ENCODE data around the gene TUBGCP3.

Gene TUBGCP3

DNA sequence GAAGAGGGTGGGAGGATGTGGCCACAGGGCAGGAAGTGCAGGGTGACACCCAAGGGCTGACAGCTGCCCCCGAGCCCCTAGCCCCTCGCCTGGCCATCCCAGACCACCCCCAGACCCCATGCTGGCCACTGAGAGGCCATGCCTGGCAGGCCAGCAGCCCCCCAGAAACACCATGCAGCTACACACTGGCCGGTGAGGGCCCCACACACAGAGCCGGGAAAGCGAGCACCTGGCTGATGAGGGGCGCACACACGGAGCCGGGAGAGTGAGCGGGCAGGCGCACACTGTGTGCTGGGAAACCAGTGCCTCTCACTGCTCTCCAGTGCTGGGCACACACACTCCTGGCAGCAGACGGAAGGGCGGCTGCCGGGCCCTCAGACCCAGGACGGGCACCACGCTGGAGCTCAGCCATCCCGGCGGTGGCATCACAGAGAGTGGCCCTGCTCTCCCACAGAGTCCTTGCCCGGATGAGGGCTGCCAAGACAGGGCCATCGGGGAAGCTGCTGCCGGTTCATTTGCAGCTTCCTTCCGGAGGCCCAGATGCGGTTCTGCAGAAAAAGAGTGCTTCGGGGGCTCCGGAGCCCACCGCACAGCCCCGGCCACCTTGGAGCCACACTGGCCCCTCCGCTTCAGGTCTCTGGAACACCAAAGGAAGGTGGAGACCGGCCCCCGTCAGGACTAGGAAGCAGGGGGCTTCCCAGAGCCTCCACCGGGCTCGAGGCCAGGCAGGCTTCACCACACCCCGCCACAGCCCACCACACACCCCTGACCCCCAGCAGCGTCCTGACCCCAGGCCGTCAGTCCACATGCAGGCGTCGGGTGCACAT lies 135.4 kb downstream of the TUBGCP3 start:
- no peak for DNase-seq (ENCODE audit: low read depth)

DNA sequence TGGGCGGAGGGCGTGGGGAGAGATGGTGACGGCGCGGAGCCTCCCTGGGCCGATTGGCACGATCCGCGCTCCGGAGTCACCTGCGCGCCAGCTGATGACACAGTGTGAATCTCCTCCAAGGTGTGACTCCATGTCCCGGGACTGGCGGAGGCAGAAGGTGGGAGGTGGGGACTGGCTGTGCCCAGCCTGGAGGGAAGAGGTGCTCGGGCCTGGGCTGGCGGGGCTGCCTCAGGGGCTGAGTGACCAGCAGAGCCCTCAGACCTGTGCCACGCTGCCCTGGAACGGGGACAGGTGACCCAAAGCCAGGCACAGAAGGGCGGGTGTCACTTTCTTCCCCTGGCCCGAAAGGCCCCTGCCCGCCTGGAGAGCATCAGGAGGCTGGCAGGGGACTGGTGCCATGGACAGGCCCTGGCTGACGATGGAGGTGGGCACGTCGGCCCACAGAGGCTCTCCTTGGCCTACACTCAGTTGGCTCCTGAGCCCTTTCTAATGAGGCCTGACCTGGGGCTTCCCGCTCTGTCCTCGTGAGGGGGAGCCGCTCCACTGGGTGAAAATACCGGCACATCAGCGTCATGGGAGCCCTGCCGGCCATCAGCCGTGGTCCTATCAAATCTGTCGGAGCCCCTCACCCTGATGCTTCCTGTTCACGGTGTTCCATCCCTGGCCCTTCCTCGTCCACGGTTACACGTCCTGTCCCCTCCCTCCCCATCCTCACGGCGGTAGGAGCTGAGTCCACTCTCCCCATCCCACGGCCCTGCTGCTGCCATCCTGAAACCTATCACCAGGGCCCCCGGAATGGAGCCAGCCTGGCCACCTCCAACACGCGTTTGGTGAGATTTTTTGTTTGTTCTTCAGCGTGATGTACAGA lies 136.2 kb downstream of the TUBGCP3 start:
- no peak for DNase-seq (ENCODE audit: low read depth)

DNA sequence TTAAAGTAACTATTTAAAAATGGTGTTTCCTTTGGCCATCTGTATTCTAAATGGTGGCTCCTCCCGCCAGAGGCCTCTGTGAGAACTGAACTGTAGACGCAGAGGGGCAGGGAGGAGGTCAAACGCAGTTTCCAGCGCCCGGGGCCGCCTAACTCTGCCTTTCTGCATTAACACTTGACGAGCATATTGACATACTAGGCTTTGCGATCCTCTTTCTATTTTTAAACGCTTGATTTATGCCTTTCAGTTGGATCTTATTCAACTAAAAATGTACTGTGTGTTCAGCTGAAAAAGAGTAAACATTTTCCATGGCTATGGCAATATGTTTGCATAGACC lies 137.1 kb downstream of the TUBGCP3 start:
- DNase-seq (ENCODE audit: low read depth) = no peak

DNA sequence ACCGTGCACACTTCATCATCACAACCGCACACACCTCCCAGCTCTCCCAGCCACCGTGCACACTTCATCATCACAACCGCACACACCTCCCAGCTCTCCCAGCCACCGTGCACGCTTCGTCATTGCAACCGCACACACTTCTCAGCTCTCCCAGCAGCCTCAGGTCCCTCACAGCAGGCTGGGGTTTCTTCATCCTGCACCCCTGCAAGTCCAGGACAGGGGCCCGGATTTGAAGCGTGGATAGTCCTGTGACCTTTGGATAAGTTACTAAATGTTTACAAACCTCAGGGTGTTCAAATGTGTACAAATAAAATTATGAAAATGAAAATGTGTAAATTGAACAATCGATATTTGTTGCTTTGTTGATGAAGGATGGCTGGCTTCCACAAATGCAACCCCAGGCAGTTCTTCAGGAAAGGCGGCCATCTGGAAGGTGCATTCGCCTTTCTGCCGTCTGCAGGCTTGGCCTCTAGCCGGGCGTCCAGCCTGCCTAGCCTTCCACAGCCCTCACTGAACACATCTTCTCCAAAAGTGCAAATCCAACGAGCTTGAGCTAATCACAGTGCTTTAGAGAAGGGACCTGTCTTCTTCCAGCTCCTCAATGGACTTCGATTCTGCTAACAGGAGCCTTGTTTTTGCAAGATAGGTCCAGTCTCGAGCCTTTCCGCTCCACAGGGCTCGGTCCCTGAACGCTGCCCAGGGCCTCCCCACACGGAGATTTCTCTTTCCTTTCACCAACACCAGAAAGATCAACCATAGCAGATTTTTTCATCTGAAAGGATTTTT lies 137.6 kb downstream of the TUBGCP3 start:
- no peak for DNase-seq (ENCODE audit: low read depth)

DNA sequence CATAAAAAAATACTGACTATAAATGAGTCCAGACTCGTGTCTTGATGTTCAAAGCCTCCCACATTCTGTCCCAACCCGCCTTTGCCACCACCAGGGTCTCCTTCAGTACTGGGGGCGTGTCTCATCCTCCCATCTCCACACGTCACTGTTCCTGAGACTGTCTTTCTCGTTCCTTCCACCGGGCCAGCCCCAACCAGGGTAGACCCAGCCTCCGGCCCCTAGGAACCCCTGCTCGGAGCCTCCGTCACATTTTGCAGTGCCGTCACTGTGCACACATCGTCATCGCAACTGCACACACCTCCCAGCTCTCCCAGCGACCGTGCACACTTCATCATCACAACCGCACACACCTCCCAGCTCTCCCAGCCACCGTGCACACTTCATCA lies 138.4 kb downstream of the TUBGCP3 start:
- DNase-seq (ENCODE audit: low read depth) = no peak

DNA sequence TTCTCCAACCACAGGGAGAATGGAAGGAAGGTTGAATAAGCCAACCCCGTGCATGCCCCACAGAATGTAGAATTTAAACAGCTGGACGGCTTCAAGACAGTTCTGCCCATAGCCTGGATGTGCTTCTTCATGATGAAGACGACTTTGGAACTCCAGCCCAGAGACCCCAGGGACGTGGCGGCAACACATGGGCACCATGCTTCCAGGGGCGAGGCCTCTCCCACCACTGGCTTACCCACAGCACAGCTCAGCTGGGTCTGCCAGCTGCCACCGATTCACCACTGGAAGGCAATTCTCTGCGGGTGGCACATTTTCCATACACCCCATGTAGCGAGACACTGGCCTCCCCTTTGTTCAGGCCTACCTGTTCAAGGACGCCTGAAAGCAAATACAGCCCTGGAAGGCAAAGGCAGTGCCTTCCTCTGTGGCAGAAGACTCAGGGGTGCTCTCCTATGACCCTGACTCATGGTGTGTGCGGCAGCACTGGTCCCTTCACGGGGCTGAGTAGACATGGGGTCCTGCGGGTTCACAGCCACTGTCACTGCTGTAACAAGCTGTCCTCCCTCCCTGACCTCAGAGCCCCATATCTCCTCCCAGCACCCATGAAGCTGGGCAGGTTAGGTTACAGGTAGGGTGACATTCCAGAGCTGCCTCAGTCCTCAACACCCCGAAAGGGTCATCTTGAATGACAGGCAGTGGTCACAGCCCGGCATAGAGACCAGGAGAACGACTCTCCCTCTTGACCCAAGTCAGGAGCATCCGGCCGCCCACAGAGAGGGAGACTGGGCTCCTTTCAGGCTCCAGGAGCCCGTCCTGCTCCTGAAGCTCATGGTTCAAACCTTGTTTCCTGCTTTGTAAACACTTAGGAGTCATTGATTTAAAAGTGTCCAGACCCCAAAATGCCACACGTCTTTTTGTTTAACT lies 139.1 kb downstream of the TUBGCP3 start:
- no peak for DNase-seq (ENCODE audit: low read depth)

DNA sequence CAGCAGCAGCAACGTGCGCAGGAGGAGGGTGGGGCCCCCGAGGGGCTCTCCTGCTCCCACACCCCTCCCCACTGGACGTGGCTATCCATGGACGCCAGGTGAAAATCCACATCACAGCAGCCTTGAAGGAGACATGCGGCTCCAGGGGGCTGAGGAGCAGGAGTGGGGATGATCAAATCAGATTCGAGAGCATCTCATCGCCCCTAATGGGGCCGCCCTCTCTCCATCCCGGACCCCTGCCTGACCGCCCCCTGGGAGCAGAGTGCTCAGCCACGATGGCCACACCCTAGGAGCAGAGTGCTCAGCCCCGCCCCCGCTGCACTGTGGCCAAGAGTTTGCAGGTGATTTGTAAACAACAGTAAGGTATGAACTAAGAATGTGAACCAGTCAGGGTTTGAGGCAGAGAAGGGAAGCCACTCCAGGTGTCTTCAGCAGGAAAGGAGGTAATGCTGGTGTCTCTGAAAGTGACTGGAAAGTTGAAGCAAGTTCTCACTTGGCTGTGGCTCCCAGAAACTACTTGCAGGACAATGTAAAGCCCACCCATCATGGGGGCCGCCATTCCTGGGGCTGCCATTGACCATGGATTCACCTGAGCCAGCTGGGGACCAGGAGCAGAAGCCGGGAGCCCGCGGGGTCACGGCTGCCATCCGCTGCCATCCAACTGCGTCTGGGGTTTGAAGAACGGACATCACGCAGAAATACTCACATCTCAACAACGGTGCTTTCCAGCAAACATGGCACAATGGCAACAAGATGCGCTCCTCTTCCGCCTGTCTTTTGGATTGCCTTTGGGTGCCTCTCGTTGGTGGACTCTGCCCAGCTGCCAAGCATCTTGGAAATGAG lies 140.0 kb downstream of the TUBGCP3 start:
- DNase-seq (ENCODE audit: low read depth) = no peak

DNA sequence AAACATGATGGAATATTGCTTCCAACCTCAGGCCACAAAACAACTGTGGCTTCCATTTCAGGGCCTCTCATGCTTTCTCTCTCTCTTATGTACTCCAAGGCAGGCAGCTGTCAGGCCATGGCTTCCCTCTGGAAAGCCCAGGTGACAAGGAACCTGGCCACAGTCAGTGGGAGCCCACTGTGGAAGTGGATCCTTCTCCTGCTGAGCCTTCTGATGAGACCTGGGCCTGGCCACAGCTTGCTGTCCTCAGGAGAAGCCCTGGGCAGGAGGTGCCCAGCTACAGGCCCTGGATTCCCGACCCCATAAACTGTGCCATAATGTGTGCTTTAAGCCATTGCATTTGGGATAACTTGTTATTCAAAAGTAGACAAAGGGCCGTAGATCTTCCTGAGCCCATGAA lies 140.6 kb downstream of the TUBGCP3 start:
- DNase-seq (ENCODE audit: low read depth) = no peak

DNA sequence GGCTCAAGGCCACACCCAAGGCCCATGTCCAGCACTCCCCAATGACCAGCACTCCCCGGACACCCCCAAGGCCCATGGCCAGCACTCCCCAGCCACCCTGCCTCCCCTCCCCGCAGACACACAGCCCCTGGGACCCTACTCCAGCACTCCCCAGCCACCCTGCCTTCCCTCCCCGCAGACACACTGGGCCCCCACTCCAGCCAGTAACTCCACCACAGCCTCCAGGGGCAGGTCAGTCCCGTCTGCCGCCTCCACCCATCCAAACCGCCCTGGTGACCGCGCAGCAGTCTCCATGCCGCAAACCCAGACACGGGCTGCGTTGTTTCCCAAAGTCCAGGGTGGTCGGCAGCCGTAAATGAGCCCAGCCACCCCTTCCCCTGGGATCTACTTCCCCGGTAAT lies 141.1 kb downstream of the TUBGCP3 start:
- no peak for DNase-seq (ENCODE audit: low read depth)

DNA sequence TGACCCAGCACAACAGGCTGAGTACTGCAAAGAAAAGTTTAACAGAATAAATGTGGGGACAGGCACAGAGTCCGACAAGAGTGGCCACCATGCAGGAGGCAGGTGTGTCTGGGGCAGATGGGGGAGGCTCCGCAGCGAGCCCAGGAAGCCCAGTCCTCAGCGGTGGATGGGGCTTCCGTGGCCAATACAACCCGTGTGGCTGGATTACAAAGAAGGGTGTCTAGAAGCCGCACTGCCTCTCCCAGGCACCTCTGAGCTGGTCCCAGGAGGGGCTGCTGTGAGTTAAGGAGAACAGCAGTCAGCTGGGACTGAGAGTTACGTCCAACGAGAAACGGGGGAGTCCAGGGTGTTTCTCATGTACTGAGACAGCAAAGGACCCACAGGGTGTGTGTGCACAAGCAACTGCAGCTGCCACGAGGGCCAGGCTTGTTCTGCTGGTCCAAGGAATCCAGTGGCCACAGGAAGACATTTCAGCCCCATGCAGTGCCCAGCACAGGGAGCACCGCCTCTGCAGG lies 141.5 kb downstream of the TUBGCP3 start:
- no peak for DNase-seq (ENCODE audit: low read depth)

DNA sequence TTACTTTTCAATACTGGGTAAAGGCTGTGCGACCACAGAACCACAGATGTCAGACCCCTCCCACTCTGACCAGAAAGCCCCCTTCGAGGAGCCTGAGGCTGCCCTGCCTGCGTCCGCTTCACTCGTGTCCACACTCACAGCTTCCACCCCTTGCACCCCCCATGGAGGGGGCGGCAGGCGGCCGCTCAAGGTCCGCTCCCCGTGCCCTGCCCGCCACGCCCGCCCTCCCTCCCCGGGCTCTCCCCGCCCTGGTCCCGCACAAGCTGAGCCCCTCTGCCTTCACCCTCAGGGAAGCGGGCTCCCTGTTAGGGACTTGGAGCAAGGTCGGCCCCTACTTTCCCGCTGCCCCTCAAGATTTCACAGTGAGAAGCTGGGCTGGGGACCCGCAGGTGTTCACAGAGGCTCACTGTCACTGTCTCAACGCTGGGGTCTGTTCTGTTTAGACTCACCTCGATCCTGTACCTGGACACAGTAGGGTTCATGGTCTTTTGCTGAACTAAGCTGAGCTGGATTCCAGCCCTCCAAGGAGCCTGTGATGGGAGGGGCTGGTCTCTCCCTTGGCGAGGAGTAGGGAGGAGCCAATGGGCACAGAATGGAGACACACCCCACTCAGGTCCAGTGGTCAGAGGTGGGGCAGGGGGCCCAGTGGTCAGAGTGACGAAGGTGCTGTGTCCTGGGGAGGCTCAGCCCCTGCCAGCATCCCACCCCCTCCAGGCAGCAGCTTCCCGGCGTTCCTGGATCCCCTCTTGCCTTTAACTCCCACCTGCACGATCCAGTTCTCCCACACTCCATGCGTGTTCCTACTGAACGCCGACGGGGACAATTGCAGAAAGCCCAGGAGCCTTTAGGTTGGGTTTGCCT lies 142.3 kb downstream of the TUBGCP3 start:
- DNase-seq (ENCODE audit: low read depth) = no peak

DNA sequence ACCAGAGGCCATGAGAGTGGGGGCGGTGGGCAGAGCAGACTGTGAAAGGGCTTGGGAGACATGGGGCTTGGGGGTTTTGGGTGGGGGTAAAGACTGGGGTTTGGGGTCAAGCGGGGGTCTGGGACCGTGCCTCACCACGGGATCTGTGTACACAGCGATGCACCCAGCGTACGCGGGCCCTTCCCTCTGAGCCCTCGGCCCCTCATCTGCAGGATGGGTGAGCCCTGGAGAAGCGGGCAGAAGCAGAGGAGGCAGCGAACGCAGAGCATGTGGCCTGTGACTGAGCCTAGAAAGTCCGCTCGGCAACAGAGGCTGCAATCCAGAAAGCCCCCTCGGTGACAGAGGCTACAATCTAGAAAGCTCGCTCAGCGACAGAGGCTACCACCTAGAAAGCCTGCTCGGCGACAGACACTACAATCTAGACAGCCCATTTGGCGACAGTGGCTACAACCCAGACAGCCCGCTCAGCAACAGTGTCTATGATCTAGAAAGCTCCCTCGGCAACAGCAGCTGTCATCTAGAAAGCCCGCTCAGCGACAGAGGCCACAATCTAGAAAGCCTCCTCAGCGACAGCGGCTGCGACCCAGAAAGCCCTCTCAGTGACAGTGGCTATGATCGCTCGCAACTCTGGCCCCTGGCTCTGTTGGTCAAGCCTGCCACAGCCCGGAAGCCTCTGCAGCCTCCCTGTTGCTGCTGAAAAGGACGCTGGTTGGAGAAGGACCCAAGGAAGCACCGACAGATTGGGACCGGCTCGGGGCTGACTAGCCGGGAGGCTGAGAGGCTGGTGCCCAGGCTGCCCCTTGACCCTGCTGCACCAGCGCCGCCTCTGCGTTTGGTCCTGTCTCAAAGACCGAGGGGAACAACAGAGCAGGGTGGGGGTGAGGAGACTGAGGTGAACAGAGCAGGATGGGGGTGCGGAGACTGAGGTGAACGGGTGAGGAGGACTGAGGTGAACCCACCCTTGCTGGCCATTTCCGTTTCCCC lies 143.2 kb downstream of the TUBGCP3 start:
- no peak for DNase-seq (ENCODE audit: low read depth)

DNA sequence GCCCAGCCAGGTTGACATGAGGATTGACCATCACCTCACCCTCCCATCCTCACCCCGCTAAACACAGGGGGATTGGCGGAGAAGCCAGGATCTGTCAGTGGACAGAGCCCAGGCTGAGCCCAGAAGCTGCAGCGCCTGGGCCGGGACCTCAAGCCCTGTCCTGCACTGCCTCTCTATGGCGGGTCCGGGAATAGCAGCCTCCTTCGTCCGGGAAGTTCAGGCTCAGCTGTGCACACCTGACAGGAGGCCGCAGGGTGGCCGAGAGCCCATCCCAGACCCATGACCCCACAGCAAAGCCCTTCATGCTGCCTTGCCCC lies 144.0 kb downstream of the TUBGCP3 start:
- no peak for DNase-seq (ENCODE audit: low read depth)

DNA sequence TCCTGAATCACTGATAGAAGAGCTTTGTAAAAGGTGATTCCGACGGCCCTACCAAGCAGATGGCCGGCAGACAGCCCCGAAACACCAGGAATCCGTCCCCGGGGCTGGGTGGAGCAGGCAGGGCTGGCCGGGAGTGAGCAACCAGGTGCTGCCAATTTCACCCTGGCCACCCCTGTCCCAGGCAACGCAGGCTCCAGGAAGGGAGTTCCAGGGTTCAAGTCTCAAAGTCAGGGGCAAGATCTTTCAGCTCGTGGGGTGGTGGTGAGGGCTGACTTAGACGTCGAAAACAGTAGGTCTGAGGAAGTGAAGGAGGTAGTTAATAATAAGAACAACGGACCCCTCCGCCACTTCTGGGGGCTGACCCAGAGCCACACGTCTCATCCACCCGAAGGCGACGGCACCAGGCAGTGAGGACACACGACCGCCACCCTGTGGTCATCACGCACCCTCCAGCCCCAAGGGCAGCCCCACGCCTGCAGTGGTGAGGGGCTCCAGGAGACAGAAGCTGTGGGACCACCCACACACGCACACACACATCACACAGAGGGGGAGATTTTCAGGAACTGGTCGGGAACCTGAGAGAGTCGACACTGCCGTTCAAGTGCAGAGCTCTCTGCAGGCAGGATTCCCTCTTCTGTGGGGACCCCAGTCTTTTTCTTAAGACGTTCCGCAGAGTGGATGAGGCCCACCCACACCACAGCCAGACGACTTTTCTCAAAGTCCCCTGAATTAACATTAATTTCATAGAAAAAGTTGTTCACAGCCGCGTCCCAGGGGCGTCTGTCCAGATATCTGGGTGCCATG lies 144.6 kb downstream of the TUBGCP3 start:
- no peak for DNase-seq (ENCODE audit: low read depth)

DNA sequence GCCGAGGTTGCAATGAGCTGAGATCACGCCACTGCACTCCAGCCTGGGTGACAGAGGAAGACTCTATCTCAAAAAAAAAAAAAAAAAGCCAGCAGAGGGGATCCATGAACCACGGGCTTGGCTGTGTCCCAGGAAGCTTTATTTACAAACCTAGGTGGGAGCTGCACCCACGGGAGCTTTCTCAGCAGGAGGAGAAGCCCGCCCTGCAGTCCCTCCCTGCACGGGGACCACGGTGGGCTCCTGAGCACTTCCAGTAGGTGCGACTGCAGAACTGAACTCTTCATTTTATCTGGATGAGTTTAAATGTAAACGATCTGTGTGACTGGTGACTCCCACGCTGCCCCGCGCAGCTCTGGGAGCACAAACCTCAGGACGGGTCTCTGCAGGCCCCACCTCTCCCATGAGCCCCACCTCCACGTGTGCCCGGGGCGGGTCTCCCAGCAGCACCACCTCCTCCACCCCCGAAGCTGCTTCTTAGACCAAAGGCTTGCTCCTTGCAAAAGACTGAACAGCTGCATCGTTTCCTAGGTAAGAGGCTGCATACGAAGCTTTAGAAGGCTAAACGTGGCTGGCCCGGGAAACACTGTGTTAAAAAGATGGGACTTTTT lies 145.4 kb downstream of the TUBGCP3 start:
- DNase-seq (ENCODE audit: low read depth) = no peak

DNA sequence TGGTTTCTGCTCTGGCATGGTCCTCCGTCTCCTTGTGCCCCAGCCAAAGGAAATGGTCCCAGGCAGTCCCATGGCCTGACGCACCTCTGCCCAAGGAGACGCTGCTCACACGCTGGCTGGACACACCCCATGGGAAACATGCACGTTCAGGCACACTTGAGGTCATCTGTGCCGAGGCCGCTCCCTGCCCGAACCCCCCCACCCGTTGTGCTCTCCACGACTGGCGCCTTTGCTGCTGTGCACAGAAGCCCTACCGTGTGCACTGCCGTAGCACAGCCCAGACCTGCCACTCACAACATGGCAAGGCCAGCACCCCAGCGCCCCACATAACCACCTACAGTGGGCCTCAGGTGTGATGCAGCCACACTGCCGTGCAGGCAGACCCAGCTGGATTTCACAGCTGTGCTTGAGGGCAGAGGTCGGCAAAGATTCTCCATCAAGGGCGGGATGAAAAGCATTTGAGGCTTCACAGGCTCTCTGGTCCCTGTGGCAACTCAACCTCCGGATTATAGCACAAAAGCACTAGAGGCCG lies 146.1 kb downstream of the TUBGCP3 start:
- DNase-seq (ENCODE audit: low read depth) = no peak

DNA sequence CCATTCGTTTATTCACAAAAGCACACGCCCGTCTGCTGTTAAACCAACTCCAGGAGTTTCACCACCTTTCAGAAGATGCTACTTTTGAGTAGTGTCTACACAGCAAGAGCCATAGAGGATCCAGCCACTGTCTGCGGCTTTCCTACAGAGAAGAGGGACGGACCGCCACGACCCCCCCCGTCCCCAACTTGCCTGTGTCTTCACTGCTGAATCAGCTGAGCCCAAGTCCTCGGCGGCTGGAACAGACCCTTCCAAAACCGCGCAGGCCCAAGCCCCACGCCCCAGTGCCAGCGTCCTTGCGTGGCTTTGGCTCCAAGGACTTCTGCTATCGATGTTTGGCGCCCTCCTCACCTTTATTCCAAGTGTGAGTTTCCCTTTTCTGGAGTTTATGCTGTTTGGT lies 146.7 kb downstream of the TUBGCP3 start:
- DNase-seq (ENCODE audit: low read depth) = no peak
